H9 (cell line): ENCODE measurements around the gene KRT78. TPM values are rescaled to one million over a fixed set of nuclear protein-coding genes. Genes with fewer than 3 reads are reported as not detected.

Experiments
- DNase-seq: peaks from one replicate; pipeline ENCODE4 v3.0.0-alpha.2; 2017
- H2AFZ ChIP-seq: one replicate; pipeline ENCODE4 v1.6.1; 2013; ENCODE audit warnings: mild to moderate bottlenecking, low read length, control low read depth, moderate library complexity
- H2AK5ac ChIP-seq: 2 replicates; pipeline ENCODE4 v1.6.1; 2013; ENCODE audit warnings: low read length, control low read depth, mixed read lengths; ENCODE audit not compliant: insufficient read length
- H2BK120ac ChIP-seq: one replicate; pipeline ENCODE4 v1.6.1; 2013; ENCODE audit warnings: low read depth, mild to moderate bottlenecking, low read length, control low read depth, inconsistent platforms; ENCODE audit not compliant: poor library complexity, severe bottlenecking
- H2BK12ac ChIP-seq: 2 replicates; pipeline ENCODE4 v1.6.1; 2013; ENCODE audit warnings: low read length, control low read depth, mixed read lengths, low read depth; ENCODE audit not compliant: insufficient read length
- H2BK15ac ChIP-seq: 2 replicates; pipeline ENCODE4 v1.6.1; 2013; ENCODE audit warnings: low read depth, low read length, control low read depth
- H2BK20ac ChIP-seq: one replicate; pipeline ENCODE4 v1.6.1; 2013; ENCODE audit warnings: low read depth, mild to moderate bottlenecking, low read length, control low read depth, inconsistent platforms; ENCODE audit not compliant: poor library complexity, severe bottlenecking
- H2BK5ac ChIP-seq: 2 replicates; pipeline ENCODE4 v1.6.1; 2013; ENCODE audit warnings: low read length, control low read depth, mixed read lengths; ENCODE audit not compliant: insufficient read length
- H3K14ac ChIP-seq: 2 replicates; pipeline ENCODE4 v1.6.1; 2013; ENCODE audit warnings: low read length, control low read depth; ENCODE audit not compliant: insufficient read depth
- H3K18ac ChIP-seq: 2 replicates; pipeline ENCODE4 v1.6.1; 2013; ENCODE audit warnings: low read depth, mild to moderate bottlenecking, mixed read lengths, low read length, control low read depth; ENCODE audit not compliant: insufficient read length
- H3K23ac ChIP-seq: 2 replicates; pipeline ENCODE4 v1.6.1; 2013; ENCODE audit warnings: low read length, control low read depth, mixed read lengths, low read depth; ENCODE audit not compliant: insufficient read length
- H3K23me2 ChIP-seq: 2 replicates; pipeline ENCODE4 v1.6.1; 2013; ENCODE audit warnings: low read depth, mild to moderate bottlenecking, mixed read lengths, low read length, control low read depth; ENCODE audit not compliant: insufficient read length, poor library complexity, severe bottlenecking
- H3K27ac ChIP-seq: 2 replicates; pipeline ENCODE4 v1.5.1; 2013; ENCODE audit warnings: low read length, control low read depth, mixed read lengths, low read depth; ENCODE audit not compliant: insufficient read length
- H3K27me3 ChIP-seq: 2 replicates; pipeline ENCODE4 v1.6.1; 2013; ENCODE audit warnings: low read length, control low read depth, inconsistent platforms; ENCODE audit not compliant: insufficient read depth
- H3K4ac ChIP-seq: 2 replicates; pipeline ENCODE4 v1.6.1; 2013; ENCODE audit warnings: low read depth, mild to moderate bottlenecking, control low read depth, inconsistent platforms, low read length, moderate library complexity
- H3K4me1 ChIP-seq: 2 replicates; pipeline ENCODE4 v1.6.1; 2013; ENCODE audit warnings: low read length, control low read depth, inconsistent platforms; ENCODE audit not compliant: insufficient read depth
- H3K4me2 ChIP-seq: 2 replicates; pipeline ENCODE4 v1.6.1; 2013; ENCODE audit warnings: low read length, control low read depth, mixed read lengths; ENCODE audit not compliant: insufficient read length, insufficient read depth
- H3K56ac ChIP-seq: 2 replicates; pipeline ENCODE4 v1.6.1; 2013; ENCODE audit warnings: low read depth, mild to moderate bottlenecking, mixed read lengths, low read length, control low read depth; ENCODE audit not compliant: insufficient read length
- H3K79me1 ChIP-seq: 2 replicates; pipeline ENCODE4 v1.6.1; 2013; ENCODE audit warnings: low read depth, mild to moderate bottlenecking, moderate library complexity, low read length, control low read depth, inconsistent platforms; ENCODE audit not compliant: insufficient read depth, poor library complexity, severe bottlenecking
- H3K79me2 ChIP-seq: 2 replicates; pipeline ENCODE4 v1.6.1; 2013; ENCODE audit warnings: low read length, control low read depth, inconsistent platforms; ENCODE audit not compliant: insufficient read depth
- H3K9ac ChIP-seq: 2 replicates; pipeline ENCODE4 v1.6.1; 2013; ENCODE audit warnings: low read length, control low read depth, mixed read lengths; ENCODE audit not compliant: insufficient read length; ENCODE audit errors: extremely low read depth
- H3K9me3 ChIP-seq: one replicate; pipeline ENCODE4 v1.6.1; 2013; ENCODE audit warnings: low read depth, low read length, inconsistent platforms; ENCODE audit not compliant: control insufficient read depth
- H3T11ph ChIP-seq: one replicate; pipeline ENCODE4 v1.6.1; 2013; ENCODE audit warnings: mild to moderate bottlenecking, low read length, control low read depth, inconsistent platforms
- H4K20me1 ChIP-seq: one replicate; pipeline ENCODE4 v1.6.1; 2013; ENCODE audit not compliant: control insufficient read depth, insufficient read length, insufficient read depth
- H4K5ac ChIP-seq: 2 replicates; pipeline ENCODE4 v1.6.1; 2013; ENCODE audit warnings: low read depth, mild to moderate bottlenecking, mixed read lengths, low read length, control low read depth; ENCODE audit not compliant: insufficient read length
- H4K8ac ChIP-seq: replicated peaks from 2 replicates; pipeline ENCODE4 v1.6.1; 2013; ENCODE audit warnings: low read length, control low read depth, mixed read lengths, low read depth; ENCODE audit not compliant: insufficient read length
- H4K91ac ChIP-seq: 2 replicates; pipeline ENCODE4 v1.6.1; 2013; ENCODE audit warnings: low read depth, mild to moderate bottlenecking, moderate library complexity, mixed read lengths, low read length, control low read depth; ENCODE audit not compliant: insufficient read length
- H3K27ac Mint-ChIP-seq, 3 experiments: 2 replicates in 2 of 3; 3 replicates in 1 of 3; pipeline ENCODE4 v1.8.0; 2020 to 2021; ENCODE audit warnings: mixed read lengths in 3 of 3, mild to moderate bottlenecking in 1 of 3, moderate library complexity in 1 of 3
- H3K27me3 Mint-ChIP-seq: 2 replicates; pipeline ENCODE4 v1.8.0; 2021; ENCODE audit warnings: low read depth, mild to moderate bottlenecking, moderate library complexity, mixed read lengths
- H3K36me3 Mint-ChIP-seq, 3 experiments: 2 replicates in 2 of 3; 3 replicates in 1 of 3; pipeline ENCODE4 v1.8.0; 2020 to 2021; ENCODE audit warnings: low read depth in 3 of 3, mixed read lengths in 3 of 3; ENCODE audit not compliant: insufficient read depth in 1 of 3
- H3K4me1 Mint-ChIP-seq, 2 experiments: 2 replicates each; pipeline ENCODE4 v1.8.0; 2020; ENCODE audit warnings: mixed read lengths in 2 of 2
- H3K4me3 Mint-ChIP-seq, 2 experiments: 2 replicates in 1 of 2; 3 replicates in 1 of 2; pipeline ENCODE4 v1.8.0; 2020 to 2021; ENCODE audit warnings: mild to moderate bottlenecking in 2 of 2, mixed read lengths in 2 of 2, moderate library complexity in 1 of 2
- H3K9me3 Mint-ChIP-seq, 2 experiments: 2 replicates in 1 of 2; 3 replicates in 1 of 2; pipeline ENCODE4 v1.8.0; 2020; ENCODE audit warnings: mild to moderate bottlenecking in 2 of 2, mixed read lengths in 2 of 2, moderate library complexity in 1 of 2
- WGBS: extraction: QIAGEN DNeasy Blood & Tissue Kit; methylation state at CpG from one replicate; pipeline ENCODE4 v1.1.7; 2013; ENCODE audit warnings: missing lambda C conversion rate, low lambda C conversion rate, mixed read lengths; ENCODE audit not compliant: insufficient read length; ENCODE audit errors: extremely low coverage; 5-methylcytosine and 5-hydroxymethylcytosine counted together
- total RNA-seq: library from RNA; stranded (reverse); gene quantifications from 2 replicates; pipeline ENCODE4 v1.2.1, GENCODE V29; 2021
- TF ChIP-seq, protein P1 (sequence below): fragments of 200-600 bp; sonication (generic); conservative IDR thresholded peaks from 3 replicates; pipeline ENCODE4 v1.8.0; 2021; ENCODE audit warnings: antibody characterized with exemption, mild to moderate bottlenecking

The KRT78 gene
- total RNA-seq, 1 experiment from 2014 or later = not detected

DNA sequence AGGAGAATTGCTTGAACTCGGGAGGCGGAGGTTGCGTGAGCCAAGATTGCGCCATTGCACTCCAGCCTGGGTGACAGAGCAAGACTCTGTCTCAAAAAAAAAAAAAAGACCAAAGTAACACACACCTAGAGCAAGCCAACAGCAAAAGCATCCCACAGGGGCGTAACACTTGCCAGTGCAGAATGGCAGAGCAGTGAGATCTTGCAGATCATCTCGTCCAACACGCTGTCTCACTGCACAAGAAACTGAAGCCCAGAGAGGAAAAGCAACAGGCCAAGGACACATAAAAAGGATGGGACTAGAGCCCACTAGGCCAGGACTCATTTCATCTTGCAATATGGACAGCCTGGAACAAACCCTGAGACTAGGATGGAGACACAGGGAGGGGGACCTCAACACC lies 12.7 kb upstream of the KRT78 start:
- H3K56ac ChIP-seq = no peak overlapping the region

More for the DNA sequence above, 12.7 kb upstream of the KRT78 start:
- Histone ChIP-seq H4K8ac (no peak overlapping the region), H3K4me1 (no peaks in the 10 kb centered on the region), H2BK120ac (no peak overlapping the region), H3K14ac (no peak overlapping the region), H2BK20ac (no peak overlapping the region), H3K23ac (no peak overlapping the region), H2BK5ac (no peak overlapping the region), H2BK15ac (no peak overlapping the region), H2AK5ac (no peak overlapping the region), H4K91ac (no peak overlapping the region), H3K4me2 (no peak overlapping the region), H3K79me2 (no peaks in the 10 kb centered on the region), H2AFZ (no peak overlapping the region), H3K4ac (no peak overlapping the region), H3K27me3 (no peaks in the 10 kb centered on the region), H3K79me1 (no peaks in the 10 kb centered on the region), H3K9me3 (no peaks in the 10 kb centered on the region), H2BK12ac (no peak overlapping the region), H4K5ac (no peak overlapping the region), H3K9ac (no peak overlapping the region), H3T11ph (no peak overlapping the region), H3K23me2 (no peaks in the 10 kb centered on the region), H3K27ac (no peak overlapping the region), H4K20me1 (no peaks in the 10 kb centered on the region), H3K18ac (no peak overlapping the region)
- H3K4me1 Mint-ChIP-seq = peaks cover 2 to 3% of the 10 kb centered on the region in 2 experiments
- H3K9me3 Mint-ChIP-seq = no peaks in the 10 kb centered on the region
- no peak for DNase-seq
- no CpG with 5 or more reads among the region's 7 CpGs for WGBS
- no peaks in the 10 kb centered on the region for H3K36me3 Mint-ChIP-seq
- H3K27me3 Mint-ChIP-seq = no peaks in the 10 kb centered on the region; the same call in 1 of the 2 replicates
- TF ChIP-seq, protein P1, sequence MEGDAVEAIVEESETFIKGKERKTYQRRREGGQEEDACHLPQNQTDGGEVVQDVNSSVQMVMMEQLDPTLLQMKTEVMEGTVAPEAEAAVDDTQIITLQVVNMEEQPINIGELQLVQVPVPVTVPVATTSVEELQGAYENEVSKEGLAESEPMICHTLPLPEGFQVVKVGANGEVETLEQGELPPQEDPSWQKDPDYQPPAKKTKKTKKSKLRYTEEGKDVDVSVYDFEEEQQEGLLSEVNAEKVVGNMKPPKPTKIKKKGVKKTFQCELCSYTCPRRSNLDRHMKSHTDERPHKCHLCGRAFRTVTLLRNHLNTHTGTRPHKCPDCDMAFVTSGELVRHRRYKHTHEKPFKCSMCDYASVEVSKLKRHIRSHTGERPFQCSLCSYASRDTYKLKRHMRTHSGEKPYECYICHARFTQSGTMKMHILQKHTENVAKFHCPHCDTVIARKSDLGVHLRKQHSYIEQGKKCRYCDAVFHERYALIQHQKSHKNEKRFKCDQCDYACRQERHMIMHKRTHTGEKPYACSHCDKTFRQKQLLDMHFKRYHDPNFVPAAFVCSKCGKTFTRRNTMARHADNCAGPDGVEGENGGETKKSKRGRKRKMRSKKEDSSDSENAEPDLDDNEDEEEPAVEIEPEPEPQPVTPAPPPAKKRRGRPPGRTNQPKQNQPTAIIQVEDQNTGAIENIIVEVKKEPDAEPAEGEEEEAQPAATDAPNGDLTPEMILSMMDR = no peak
- no peak overlapping the region; a peak in 1 of 5 replicates for H3K4me3 Mint-ChIP-seq
- no peak overlapping the region for H3K27ac Mint-ChIP-seq
